Measurements from ENCODE around the gene RBMS3.

The RBMS3 gene

GRCh38 chr3:29694783-29695182 is 413.9 kb downstream of the RBMS3 start:
- no peak for DNase-seq

- DNase-seq: no peak
Measured at GRCh38 chr3:29695201-29695600, 414.3 kb downstream of the RBMS3 start.

GRCh38 chr3:29695643-29696198 is 414.9 kb downstream of the RBMS3 start:
- DNase-seq: no peak

GRCh38 chr3:29696311-29696710 is 415.4 kb downstream of the RBMS3 start:
- DNase-seq: no peak

- no peak for DNase-seq
Measured at GRCh38 chr3:29697989-29698388, 417.1 kb downstream of the RBMS3 start.

- no peak for DNase-seq
Measured at GRCh38 chr3:29700256-29700655, 419.4 kb downstream of the RBMS3 start.

GRCh38 chr3:29701326-29701983 is 420.6 kb downstream of the RBMS3 start:
- no peak for DNase-seq

DNA sequence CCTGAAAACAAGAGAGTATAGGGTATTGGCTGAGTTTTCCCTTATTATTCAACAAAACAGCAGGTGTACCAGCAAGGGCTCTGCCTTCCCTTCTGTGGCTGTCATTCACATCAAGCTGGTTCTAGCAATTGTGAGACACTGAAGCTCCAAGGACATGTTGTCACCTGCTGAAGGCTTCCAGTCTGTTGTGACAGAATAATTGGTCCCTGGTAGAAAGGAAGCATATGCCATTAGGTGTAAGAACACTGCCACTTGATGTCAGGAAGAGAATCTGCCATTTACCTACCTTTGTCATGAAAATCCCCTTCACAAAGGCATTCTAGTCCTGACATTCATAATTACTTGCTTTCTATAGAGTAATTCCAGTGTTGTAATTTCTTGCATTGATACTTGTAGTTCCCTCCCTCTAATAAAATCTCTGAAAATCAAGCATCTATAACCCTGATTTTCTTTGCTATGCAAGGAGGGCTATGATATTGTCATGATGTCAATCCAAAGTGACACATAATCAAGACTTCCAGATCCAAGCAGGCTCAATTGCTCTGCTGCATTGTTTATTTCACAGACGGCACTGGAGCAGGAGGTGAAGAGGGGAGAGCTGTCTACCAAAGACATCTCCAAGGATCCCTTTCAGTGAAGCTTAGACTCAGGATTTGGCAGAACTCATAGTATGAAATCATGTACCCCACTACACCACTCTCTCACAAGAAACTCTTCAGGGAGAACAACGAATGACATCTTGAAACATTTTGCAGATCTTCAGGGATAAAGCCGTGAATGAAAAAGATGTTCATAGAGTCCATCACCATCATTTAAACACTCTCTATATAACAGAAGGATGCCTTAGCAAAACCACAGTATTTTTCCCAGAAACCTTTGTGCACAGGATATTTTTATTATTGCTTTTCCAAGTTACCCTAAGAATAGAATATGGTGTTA is 425.3 kb downstream of the RBMS3 start:
- DNase-seq: no peak

DNA sequence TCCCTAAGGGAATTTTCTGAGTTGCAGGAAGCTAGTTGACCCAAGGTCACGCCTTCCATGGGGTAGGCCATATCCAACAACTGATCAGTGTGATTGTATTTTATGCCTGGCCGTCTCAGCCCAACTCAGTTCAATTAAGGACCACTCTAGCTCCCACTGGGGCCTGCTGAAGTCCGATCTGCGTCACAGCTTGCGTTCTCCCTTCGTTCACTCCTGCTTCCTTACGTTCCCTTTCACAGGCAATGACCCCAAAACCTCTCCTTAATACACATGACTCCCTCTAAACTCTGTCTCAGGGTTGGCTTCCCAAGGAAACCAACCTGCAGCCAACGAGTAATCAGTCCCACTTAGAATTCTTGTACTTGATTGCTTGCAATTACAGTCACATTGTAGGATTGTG is 428.0 kb downstream of the RBMS3 start:
- no peak for DNase-seq

DNA sequence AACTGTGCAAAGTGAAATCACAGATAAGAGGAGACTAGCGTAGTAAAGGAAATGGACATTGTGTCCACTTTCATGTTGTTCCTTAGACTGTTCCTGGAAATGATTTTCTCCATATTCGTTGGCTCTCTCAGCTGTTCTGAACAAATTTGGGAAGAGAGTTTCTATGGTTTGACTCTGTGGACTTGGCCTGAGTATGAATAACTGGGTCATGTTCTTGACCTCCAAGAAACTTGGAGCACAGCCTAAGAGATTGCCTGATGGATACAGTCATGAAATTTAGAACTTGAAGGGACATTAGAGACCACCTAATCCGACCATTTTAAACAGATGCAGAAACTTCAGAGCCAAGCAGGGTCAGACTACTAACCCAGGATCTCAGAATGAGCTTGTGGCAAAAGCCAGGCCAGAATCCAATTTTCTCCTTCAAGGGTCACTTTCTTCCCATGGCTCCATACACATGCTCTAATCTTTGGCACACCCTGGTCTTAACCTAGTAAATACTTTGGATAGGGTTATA is 430.4 kb downstream of the RBMS3 start:
- DNase-seq: no peak

DNA sequence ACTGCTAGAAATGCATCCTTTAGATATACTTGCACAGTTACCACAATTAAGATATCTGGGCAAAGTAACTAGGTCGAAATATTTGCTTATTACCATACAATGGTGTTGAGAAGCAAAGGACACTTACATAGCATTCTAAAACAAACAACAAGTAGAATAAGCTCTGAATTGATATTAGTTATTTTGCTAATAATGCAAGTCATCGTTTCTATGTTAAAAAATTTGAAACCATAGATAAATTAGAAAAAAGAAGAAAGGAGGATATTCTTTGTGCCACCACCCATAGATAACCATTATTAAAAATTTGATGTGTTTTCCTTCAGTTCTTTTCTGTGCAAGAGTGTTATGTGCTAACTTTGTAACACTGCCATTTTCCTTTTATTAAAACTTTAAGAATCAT is 435.3 kb downstream of the RBMS3 start:
- DNase-seq: no peak

DNA sequence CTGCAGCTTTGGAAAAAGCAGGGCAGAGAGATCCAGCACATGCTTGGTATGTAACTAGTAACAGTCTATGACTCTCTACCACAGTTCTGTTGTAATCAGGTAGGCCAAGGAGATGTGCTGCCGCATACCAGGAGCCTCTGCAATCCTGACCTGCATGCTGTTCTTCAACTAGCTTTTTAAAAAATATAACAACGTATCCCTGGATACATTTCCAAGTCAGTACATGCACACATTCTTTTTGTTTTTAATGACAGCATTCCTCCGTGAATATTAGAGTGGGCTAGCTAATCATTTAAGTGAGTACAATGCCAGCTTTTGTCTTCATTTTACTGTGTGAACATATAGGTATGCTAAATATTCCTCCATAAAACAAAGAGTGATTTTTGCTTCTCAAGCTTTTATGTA is 437.8 kb downstream of the RBMS3 start:
- peak; percentile 15 for DNase-seq

DNA sequence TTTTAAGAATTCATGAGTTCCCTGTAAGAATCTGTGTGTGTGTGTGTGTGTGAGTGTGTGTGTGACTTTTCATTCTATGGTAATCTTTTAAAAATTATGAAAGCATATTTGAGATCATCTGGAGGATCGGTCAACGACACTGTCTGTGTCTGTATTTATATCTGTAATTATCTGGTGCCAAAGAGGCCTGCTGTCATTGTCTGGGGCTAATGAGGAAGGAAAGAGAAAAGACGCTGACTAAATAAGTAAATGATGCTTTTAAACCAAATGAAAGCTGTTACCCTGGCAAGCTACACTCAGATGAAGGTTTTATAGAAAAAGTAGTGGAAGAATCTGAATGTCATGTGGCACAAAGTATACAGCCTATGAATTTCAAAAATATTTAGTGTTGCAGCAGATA is 439.8 kb downstream of the RBMS3 start:
- no peak for DNase-seq

DNA sequence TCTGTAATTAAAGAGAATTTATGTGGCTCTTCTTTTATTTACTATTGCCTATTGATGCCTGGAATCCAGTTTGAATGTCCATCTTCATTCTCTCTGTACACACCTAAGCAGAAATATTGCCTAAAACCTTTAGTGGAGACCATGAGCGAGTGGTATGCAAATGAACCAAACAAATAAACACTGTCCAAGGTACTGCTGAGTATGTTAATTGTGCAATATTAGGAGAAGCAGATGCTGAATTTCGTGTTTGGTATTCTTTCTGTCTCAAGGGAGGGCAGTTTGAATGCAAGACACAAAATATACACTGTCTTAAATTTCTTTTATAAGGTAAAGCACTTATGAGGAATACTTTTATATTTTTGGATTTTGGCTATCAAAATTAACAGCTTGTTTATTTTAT is 440.9 kb downstream of the RBMS3 start:
- DNase-seq: peak; percentile 6

- no peak for DNase-seq
Measured at GRCh38 chr3:29731050-29731449, 450.2 kb downstream of the RBMS3 start.

- no peak for DNase-seq
Measured at GRCh38 chr3:29741231-29741630, 460.4 kb downstream of the RBMS3 start.

DNA sequence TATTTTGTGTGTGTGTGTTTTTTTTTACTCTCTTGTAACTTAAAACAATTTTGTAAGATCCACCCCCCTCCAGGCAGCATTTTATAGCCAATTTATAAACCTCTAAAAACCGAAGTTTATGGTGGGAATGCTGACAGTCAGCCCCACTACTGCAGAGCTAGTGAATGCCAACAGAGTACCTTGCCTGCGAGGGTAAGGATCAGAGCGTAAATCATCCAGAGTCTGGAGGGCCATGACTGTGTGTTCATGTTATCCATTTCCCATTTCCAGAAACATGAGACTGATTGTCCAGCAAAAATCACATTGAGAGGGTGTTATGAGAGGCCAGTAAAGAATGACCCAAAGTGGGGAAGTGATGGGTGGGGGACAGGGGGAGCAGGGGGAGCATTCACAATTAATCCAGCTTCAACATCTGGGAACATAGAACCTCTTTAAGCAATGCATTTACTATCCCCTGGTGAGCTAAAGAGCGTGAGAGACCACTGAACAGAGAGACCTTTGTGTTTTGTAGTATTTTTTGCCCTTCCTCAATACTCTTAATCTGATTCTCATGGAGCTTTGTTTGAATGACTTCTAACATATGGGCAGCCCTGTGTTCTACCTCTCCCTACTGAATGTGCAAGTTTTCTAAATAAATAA is 464.5 kb downstream of the RBMS3 start:
- no peak for DNase-seq

DNA sequence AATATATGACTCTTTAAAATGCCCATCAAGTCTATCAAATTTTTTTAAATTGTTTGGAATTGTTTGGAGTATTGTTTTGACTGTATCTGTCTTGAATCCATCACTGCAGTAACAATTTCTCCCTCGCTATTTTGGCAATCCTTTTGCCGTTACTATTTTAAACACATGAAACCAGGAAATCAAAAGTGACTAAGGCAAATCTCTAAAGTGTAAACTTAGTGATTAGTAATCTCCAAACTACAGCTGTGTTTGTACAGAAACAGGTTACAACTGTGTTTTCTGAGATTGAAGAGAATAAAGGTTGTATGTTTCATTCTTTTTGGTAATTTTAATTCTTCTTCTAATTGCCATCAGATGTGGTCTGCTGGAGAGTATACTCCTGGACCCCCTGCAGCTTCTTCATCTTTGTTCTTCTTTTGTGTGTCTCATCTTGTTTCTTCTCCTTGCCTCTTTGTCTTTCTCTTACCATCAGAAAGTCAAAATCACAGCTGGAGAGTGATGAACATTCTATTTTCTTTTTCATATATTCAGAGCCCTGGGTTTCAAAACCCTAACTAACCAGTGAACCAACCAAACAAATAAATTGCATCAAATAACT is 465.4 kb downstream of the RBMS3 start:
- DNase-seq: no peak

- no peak for DNase-seq
Measured at GRCh38 chr3:29747991-29748390, 467.1 kb downstream of the RBMS3 start.

DNA sequence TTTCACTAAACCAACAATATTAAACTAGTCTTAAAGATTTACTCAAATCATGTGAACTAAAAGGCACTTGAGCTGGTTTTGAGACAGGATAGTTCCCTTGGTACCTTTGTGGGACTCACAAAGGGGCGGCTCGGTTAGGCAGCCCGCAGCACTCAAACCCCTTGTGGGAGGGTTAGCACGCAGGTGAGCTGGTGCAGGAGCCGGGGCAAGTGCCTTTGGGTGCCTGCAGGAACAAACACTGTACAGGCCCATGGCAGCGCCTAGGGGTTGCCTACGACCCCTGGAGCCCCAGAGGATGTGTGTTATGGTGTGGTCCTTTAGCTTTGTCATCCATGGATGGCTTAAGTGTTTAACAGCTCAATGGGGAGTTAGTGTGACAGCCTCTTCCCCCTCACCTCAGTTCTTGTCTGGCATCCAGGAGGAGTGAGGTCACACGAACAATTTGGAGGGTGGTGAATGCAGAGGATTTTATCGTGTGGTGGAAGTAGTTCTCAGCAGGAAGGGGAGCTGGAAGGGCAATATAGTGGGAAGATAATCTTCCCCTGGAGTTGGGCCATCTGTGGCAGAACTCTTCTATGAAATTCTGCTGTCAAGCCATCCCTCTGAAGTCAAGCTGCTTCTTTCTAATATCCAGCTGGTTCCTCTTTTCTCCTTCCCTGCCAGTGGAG is 470.9 kb downstream of the RBMS3 start:
- DNase-seq: no peak

DNA sequence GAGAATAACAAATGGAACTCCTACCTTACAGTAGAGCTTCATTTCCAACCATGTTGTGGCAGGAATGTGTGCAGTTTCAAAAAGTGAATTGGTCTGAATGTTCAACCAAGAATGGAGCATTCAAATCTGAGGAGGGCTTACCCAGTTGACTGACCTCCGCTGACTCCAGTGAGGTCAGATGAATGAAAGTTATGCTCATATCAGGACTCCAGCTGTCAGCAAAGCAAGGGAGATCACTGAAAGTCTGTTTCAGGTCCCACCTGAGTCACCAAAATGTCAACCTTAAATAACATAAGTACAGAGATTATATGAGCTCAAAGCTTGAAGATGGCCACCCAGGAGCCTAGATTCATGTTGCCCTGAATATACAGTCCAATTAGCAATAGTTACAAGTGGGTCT is 473.5 kb downstream of the RBMS3 start:
- DNase-seq: no peak

DNA sequence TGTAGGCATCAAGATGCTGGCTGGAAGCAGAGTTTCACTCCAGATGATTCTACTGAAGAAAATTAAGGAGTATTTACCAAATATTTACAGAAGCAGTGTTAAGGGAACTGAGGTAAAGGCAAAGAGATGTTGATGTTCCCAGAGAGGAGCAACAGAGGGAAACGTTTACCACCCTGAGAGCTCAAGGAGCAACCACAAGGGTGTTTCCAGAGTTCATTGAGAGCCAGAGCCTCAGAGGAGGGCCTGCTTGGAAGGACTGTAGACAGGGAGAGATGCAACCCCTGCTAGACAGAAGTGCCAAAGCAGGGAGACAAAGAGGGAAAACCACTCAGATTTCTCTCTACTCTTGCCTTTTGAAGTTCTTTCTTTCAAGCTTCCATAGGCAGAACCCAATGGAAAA is 474.5 kb downstream of the RBMS3 start:
- no peak for DNase-seq
